GM23248 (cell line): ENCODE data around the gene PGPEP1.

Source experiments
- EZH2 ChIP-seq: fragments of 200-600 bp; sonication (generic); IDR thresholded peaks from 2 replicates; pipeline ENCODE4 v1.6.1; 2018; ENCODE audit warnings: antibody characterized with exemption, mild to moderate bottlenecking; ENCODE audit not compliant: insufficient read depth, poor library complexity, severe bottlenecking
- EZH2phosphoT487 ChIP-seq: fragments of 200-600 bp; sonication (generic); IDR thresholded peaks from 2 replicates; pipeline ENCODE4 v1.6.1; 2018; ENCODE audit warnings: antibody characterized with exemption, moderate library complexity, mild to moderate bottlenecking, low read depth; ENCODE audit not compliant: insufficient read depth

DNA sequence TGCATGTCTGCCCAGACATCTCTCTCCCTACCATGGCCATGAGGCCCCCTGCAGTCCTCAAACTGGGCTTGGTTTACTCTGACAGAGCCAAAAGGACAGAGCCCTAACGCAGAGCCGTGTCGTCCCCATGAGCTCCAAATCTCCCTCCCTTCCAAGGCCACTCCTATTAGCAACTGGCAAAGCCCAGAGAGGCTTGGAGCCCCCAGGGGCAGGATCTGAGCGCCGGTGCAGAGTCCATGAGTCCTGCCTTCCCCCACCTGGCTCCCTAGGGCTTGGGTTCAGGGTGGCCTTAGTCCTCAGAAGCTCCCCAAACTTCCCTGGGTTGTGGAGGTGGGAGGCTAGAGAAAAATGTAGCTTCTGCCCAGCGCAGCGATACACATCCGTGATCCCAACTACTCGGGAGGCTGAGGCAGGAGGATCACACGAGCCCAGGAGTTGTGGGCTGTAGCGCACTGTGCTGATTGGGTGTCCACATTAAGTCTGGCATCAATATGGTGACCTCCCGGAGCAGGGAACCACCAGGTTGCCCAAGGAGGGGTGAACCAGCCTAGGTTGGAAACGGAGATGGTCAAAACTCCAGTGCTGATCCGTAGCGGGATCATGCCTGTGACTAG, 7.4 kb upstream of the PGPEP1 start:
- TF ChIP-seq EZH2 (no peak), EZH2phosphoT487 (no peak)
